HG02885 (cell line): ENCODE measurements around the gene IGSF5.

Experiments
- ATAC-seq: cut with Tn5 transposase; IDR thresholded peaks from one replicate; pipeline ENCODE4 v1.9.1; 2021; ENCODE audit warnings: mild to moderate bottlenecking; ENCODE audit not compliant: unreplicated experiment, poor library complexity

Gene IGSF5

GRCh38 chr21:39809936-39810335 lies 65.0 kb downstream of the IGSF5 start:
- no peak for ATAC-seq

- ATAC-seq: no peak
These were observed 68.0 kb downstream of the IGSF5 start for GRCh38 chr21:39812983-39813382.

- ATAC-seq: no peak
These were observed 73.6 kb downstream of the IGSF5 start for GRCh38 chr21:39818557-39818956.

GRCh38 chr21:39822042-39822441 lies 77.1 kb downstream of the IGSF5 start:
- no peak for ATAC-seq

GRCh38 chr21:39825250-39825649 lies 80.3 kb downstream of the IGSF5 start:
- no peak for ATAC-seq

GRCh38 chr21:39834543-39834942 lies 89.6 kb downstream of the IGSF5 start:
- ATAC-seq: no peak

GRCh38 chr21:39837861-39838359 lies 92.9 kb downstream of the IGSF5 start:
- ATAC-seq: no peak

GRCh38 chr21:39840373-39841097 lies 95.6 kb downstream of the IGSF5 start:
- ATAC-seq: no peak

- no peak for ATAC-seq
These were observed 97.9 kb downstream of the IGSF5 start for GRCh38 chr21:39842741-39843459.

GRCh38 chr21:39843483-39843882 lies 98.5 kb downstream of the IGSF5 start:
- no peak for ATAC-seq

GRCh38 chr21:39843916-39844315 lies 98.9 kb downstream of the IGSF5 start:
- ATAC-seq: no peak

GRCh38 chr21:39845571-39846130 lies 100.7 kb downstream of the IGSF5 start:
- ATAC-seq: no peak

- ATAC-seq: no peak
These were observed 102.9 kb downstream of the IGSF5 start for GRCh38 chr21:39847877-39848276.

- ATAC-seq: no peak
These were observed 104.2 kb downstream of the IGSF5 start for GRCh38 chr21:39849014-39849655.

GRCh38 chr21:39850333-39850732 lies 105.3 kb downstream of the IGSF5 start:
- no peak for ATAC-seq

- no peak for ATAC-seq
These were observed 106.1 kb downstream of the IGSF5 start for GRCh38 chr21:39851002-39851618.
